ENCODE results near the gene MDK.

Gene MDK, protein sequence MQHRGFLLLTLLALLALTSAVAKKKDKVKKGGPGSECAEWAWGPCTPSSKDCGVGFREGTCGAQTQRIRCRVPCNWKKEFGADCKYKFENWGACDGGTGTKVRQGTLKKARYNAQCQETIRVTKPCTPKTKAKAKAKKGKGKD

GRCh38 chr11:46381048-46381818, at the start of gene MDK:
Gene MDK, plus strand, starts transcription at chr11:46381669. Its CDS starts 389 bp downstream, at chr11:46382058.
- DNase-seq (ENCODE audit: low spot score) = peak; percentile 90

GRCh38 chr11:46332093-46332567, 49.3 kb upstream of the MDK start:
- no peak for DNase-seq (ENCODE audit: low spot score)

GRCh38 chr11:46332568-46333393, 48.7 kb upstream of the MDK start:
- peak; percentile 79 for DNase-seq (ENCODE audit: low spot score)

GRCh38 chr11:46333394-46333947, 48.0 kb upstream of the MDK start:
- no peak for DNase-seq (ENCODE audit: low spot score)

DNA sequence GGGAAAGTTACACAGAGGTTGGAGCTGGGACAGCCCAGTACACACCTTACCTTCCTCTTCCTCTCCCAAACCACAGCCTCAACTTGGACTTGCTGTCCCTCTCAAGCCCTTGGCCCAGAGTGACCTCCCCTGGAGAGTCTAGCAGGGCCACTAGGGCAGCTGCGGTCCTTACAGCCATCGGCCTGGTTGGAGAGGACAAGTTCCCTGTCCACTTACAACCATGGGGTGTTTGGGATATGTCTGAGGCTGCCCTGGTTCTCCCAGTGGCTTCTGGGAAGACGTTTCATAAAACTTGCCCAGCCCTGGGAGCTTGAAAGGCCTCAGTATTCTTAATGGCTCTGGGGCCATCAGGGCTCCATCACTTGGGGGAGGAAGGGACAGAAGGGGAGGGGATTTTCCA, 47.3 kb upstream of the MDK start:
- DNase-seq (ENCODE audit: low spot score) = no peak

- no peak for DNase-seq (ENCODE audit: low spot score)
Observed at GRCh38 chr11:46335271-46335670, 46.2 kb upstream of the MDK start.

DNA sequence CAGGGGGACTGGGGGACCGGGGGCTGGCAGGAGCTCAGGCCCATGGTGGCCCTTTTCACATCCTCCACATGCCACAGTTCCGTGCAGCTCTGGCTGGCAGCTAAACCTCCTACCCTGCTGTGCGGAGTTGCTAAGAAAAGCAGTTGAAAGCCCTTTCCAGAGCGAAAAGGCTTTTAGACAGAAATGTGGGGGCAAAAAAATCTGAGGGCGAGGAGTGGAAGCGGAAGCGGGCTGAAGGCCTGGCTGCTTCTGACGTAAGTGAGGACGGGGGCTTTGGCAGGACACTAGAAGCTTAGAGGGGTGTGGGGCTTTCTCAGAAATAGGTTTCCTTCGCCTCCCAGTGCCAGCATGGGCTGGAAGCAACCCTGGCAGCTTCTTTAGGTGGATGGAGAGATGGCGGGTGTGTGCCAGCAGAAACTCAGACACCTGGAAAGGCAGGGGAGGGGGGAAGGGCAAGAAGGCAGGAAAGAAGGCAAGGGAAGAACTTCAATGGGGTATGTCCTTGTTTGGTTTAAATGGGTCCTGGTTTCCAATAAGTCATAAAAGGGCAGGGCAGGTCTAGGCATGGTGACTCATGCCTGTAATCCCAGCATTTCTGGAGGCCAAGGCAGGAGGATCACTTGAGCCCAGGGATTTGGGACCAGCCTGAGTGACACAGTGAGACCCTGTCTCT, 45.4 kb upstream of the MDK start:
- no peak for DNase-seq (ENCODE audit: low spot score)

- DNase-seq (ENCODE audit: low spot score) = no peak
Observed at GRCh38 chr11:46336563-46337180, 44.8 kb upstream of the MDK start.

DNA sequence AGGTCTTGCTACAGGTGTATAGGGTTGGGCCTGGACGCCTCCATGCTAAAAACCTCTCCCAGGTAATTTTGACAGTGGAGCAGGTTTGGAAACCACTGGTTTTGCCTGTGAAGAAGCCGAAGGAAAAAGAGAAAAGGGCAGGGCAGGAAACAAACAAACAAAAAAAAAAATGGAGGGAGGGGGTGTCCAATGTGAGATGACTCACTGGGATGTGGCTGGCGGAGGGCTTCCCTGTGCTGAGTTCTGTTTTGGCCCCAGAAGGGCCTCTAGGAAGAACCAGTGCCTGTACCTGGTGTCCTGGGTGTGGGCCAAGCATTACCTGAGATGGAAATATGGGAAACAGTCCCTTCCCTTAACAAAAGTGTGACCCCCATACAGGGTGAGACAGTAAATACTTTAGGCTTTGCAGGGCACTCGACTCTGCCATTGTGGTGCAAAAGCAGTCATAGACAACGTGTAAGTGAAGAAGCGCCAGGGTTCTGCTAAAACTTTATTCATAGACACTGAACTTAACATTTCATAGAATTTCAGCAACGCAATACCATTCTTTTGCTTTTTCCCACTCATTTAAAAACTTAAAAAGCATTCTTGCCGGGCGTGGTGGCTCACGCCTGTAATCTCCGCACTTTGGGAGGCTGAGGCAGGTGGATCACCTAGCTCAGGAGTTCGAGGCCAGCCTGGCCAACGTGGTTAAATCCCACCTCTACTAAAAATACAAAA, 43.7 kb upstream of the MDK start:
- DNase-seq (ENCODE audit: low spot score) = no peak

- DNase-seq (ENCODE audit: low spot score) = peak; percentile 57
Observed at GRCh38 chr11:46338636-46338987, 42.9 kb upstream of the MDK start.

DNA sequence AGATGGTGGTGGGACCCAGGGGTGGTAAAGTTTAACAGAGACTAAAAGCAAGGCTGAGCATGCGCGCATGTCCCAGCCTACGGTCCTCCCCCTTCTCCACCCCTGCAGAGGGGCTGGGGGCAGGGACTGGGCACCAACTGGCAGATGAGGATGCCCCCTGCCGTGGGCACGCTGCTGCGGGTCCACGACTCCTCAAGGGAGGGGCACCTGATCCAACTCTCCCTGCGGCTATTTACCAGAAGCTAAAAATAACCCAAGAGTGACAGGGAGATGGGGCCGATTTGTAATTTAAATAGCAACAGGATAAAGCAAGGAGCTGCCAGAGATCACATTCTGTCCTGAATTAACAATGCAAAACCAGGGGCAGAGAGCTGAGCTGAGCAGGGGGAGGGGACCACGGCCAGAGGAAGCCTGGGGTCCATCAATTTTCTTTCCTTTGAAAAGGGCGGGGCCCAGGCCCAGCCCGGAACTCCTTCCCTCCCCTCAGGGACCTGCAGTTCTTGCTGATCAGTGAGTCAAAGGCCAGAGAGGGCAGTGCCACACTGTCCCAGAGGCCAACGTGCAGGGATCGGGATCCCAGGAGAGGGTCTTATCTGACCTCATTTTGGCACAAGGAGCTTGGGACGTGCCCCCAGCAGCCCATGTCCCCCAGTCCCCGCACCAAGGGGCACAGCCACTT, 42.3 kb upstream of the MDK start:
- DNase-seq (ENCODE audit: low spot score) = no peak

DNA sequence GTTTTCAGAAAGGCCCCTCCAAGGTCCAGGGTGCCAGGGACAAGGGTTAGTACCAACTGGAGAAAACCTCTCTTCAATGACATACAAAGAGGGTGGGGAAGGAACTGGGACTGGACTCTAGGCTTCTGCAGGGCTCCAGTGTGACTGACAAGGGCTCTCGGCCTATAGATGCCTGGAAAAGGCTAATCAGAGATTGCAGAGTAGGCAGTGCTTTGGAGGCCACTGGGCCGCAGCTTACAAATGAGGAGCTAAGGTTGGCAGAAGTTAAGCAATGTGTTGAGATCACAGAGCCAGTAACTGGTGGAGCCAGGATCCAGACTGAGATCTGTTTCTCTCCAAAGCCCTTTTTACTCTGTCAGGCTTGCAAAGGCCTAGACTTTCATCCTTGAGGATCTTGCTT, 41.7 kb upstream of the MDK start:
- DNase-seq (ENCODE audit: low spot score) = no peak

DNA sequence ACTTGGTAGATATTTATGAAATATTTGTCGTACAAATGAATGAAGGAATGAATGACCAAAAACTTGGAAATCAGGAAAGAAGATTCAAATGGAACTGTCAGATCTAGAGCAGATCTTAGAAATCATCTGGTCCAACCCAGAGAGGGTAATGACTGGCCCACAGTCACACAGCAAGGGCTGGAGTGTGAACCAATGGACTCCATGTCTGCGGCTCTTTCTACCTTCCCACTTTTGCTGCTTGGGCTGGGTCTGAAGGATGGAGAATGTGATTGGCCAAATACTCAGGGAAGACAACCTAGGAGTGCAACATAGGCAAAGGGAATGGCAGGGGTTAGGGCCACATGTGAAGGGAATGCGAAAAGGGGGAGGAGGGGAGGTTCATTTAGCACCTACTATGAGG, 40.0 kb upstream of the MDK start:
- no peak for DNase-seq (ENCODE audit: low spot score)

DNA sequence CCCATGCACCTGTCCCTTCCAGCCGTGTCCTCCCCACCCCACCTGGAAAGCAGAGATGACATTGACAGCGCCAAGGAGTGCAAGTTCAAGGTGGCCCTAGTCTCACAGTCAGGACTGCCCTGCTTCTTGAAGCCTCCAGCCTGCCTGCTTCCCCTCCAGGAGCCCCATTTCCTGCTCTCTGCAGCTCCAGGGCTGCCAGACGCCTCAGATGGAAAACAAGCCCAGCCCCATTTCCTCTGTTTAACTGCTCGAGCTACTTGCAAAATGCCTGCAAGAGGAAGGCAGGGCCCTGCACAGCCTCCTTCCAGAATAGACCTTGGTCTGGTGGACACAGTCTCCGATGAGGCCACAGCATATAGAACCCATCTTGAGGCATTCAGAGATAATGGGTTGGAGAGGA, 39.2 kb upstream of the MDK start:
- DNase-seq (ENCODE audit: low spot score) = no peak

DNA sequence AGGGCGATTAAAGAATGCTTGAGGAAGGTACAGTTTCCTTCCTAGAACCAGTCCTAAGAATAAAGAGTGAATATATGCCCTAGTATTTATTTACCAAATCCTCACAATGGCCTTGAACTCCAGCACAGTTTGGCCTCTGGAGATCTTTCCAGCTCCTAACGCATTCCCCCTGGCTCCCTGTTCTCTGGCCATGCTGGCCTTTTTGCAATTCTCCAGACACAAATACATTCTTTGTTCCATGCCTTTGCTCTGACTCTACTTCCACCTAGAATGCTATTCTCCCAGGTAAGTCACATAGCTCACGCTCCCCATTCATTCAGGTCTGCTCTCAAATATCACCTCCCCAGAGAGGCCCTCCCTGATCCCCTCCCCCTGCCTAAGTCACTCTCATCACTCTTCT, 37.9 kb upstream of the MDK start:
- no peak for DNase-seq (ENCODE audit: low spot score)

DNA sequence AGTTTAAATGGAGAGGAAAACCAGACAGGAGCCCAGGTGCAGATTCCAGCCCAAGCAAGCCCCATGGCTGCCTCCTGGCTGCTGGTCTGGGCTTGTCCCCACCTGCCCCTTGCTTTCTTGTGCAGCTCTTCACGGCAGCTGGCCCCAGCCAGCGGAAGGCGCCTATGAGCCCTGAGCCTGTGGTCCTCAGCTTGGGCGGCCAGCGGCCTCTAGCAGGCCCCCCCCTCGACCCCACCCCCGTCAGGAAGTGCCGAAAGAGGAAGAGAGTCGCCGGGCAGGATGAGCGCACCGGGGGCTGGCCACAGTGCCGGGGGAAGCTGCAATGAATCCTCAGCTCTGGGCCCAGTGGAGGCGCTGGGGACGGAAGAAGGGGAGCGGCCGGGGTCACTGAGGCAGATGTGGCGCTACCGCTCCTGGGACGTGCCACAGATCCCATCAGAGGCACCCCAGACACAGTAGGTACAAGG, 36.3 kb upstream of the MDK start:
- no peak for DNase-seq (ENCODE audit: low spot score)

- no peak for DNase-seq (ENCODE audit: low spot score)
Observed at GRCh38 chr11:46345881-46346484, 35.5 kb upstream of the MDK start.

GRCh38 chr11:46346886-46347636, 34.4 kb upstream of the MDK start, which contains the start of gene DGKZ:
Gene DGKZ, plus strand, starts transcription at chr11:46347463. Its CDS starts 197 bp downstream, at chr11:46347660.
- peak; percentile 93 for DNase-seq (ENCODE audit: low spot score)
